ENCODE measurements around the gene TSPYL4.

- TF ChIP-seq CTCF (IDR thresholded peaks at IDR 0.05; ENCODE audit: extremely low read depth in 1 of 2, insufficient read depth in 1 of 2, low read depth in 1 of 2, low read length in 2 of 2) (no peak), FOS (IDR thresholded peaks at IDR 0.05; ENCODE audit: borderline replicate concordance, insufficient read depth, low read length) (no peak), EZH2 (IDR thresholded peaks at IDR 0.05; ENCODE audit: borderline replicate concordance, low read depth, low read length, severe bottlenecking) (no peak), POLR2A (IDR thresholded peaks at IDR 0.05; ENCODE audit: low read depth, low read length) (no peak)
Measured at GRCh38 chr6:116277124-116277523, 23.2 kb upstream of the TSPYL4 start.

Data from endothelial cell of umbilical vein (primary cell).